Neuronal stem cell (in vitro differentiated cells): ENCODE results near the gene PIMREG.

Source experiments
- DNase-seq: peaks from one replicate; pipeline ENCODE4 v3.0.0-alpha.2; 2013; ENCODE audit warnings: low spot score
- H2AFZ ChIP-seq: one replicate; pipeline ENCODE4 v1.6.1; 2013; ENCODE audit warnings: mild to moderate bottlenecking, low read length, inconsistent platforms
- H2AK5ac ChIP-seq: 2 replicates; pipeline ENCODE4 v1.6.1; 2013; ENCODE audit warnings: low read depth, mild to moderate bottlenecking, inconsistent platforms, low read length, moderate library complexity, mixed read lengths
- H2BK120ac ChIP-seq: 2 replicates; pipeline ENCODE4 v1.6.1; 2013; ENCODE audit warnings: low read depth, mild to moderate bottlenecking, inconsistent platforms, low read length, moderate library complexity, mixed read lengths
- H2BK12ac ChIP-seq: one replicate; pipeline ENCODE4 v1.6.1; 2013; ENCODE audit warnings: low read length, inconsistent platforms
- H2BK15ac ChIP-seq: 2 replicates; pipeline ENCODE4 v1.6.1; 2013; ENCODE audit warnings: mild to moderate bottlenecking, low read length, inconsistent platforms, mixed read lengths
- H2BK5ac ChIP-seq: one replicate; pipeline ENCODE4 v1.6.1; 2013; ENCODE audit warnings: inconsistent platforms, mild to moderate bottlenecking, low read length, moderate library complexity
- H3K14ac ChIP-seq: one replicate; pipeline ENCODE4 v1.6.1; 2013; ENCODE audit warnings: low read length, inconsistent platforms
- H3K18ac ChIP-seq: 2 replicates; pipeline ENCODE4 v1.6.1; 2013; ENCODE audit warnings: low read length, inconsistent platforms
- H3K23ac ChIP-seq: 2 replicates; pipeline ENCODE4 v1.6.1; 2013; ENCODE audit warnings: low read depth, mild to moderate bottlenecking, mixed read lengths, low read length, inconsistent platforms; ENCODE audit not compliant: poor library complexity
- H3K27ac ChIP-seq: replicated peaks from 3 replicates; pipeline ENCODE4 v1.5.1; 2013; ENCODE audit warnings: low read length, inconsistent platforms
- H3K27me3 ChIP-seq, 3 experiments: 2 replicates each; pipeline ENCODE4 v1.6.1; 2013; ENCODE audit warnings: low read length in 3 of 3, mild to moderate bottlenecking in 2 of 3, inconsistent platforms in 1 of 3, low read depth in 1 of 3, mixed read lengths in 1 of 3, moderate library complexity in 1 of 3; ENCODE audit not compliant: control insufficient read depth in 3 of 3, insufficient read depth in 3 of 3
- H3K36me3 ChIP-seq, 2 donors: replicated peaks in 1 of 2; 2 replicates each; pipeline ENCODE4 v1.6.1; 2013; ENCODE audit warnings: low read length in 2 of 2; ENCODE audit not compliant: control insufficient read depth in 2 of 2, insufficient read depth in 2 of 2
- H3K4ac ChIP-seq: 2 replicates; pipeline ENCODE4 v1.6.1; 2013; ENCODE audit warnings: inconsistent platforms, mild to moderate bottlenecking, low read length, moderate library complexity
- H3K4me1 ChIP-seq, 2 donors: 1 replicate in 1 of 2; 2 replicates in 1 of 2; pipeline ENCODE4 v1.6.1; 2013; ENCODE audit warnings: low read length in 2 of 2, low read depth in 1 of 2; ENCODE audit not compliant: control insufficient read depth in 2 of 2, insufficient read depth in 1 of 2
- H3K4me2 ChIP-seq: one replicate; pipeline ENCODE4 v1.6.1; 2013; ENCODE audit warnings: mild to moderate bottlenecking, low read length, inconsistent platforms; ENCODE audit not compliant: insufficient read depth, poor library complexity, severe bottlenecking
- H3K4me3 ChIP-seq, 2 donors: 2 replicates each; pipeline ENCODE4 v1.5.1; 2013; ENCODE audit warnings: low read length in 2 of 2, mild to moderate bottlenecking in 2 of 2, inconsistent platforms in 1 of 2, moderate library complexity in 1 of 2
- H3K79me1 ChIP-seq: one replicate; pipeline ENCODE4 v1.6.1; 2013; ENCODE audit warnings: low read depth, mild to moderate bottlenecking, inconsistent platforms, low read length, moderate library complexity
- H3K9ac ChIP-seq: one replicate; pipeline ENCODE4 v1.6.1; 2013; ENCODE audit warnings: mild to moderate bottlenecking, low read depth, low read length, inconsistent platforms; ENCODE audit not compliant: poor library complexity
- H3K9me3 ChIP-seq, 2 donors: replicated peaks in 1 of 2; 2 replicates each; pipeline versions ENCODE3 to v1.6.1; 2013; ENCODE audit warnings: low read length in 2 of 2, mild to moderate bottlenecking in 2 of 2, inconsistent platforms in 1 of 2, low read depth in 1 of 2, mixed read lengths in 1 of 2, moderate library complexity in 1 of 2; ENCODE audit not compliant: control insufficient read depth in 2 of 2, insufficient read depth in 1 of 2
- H4K8ac ChIP-seq: one replicate; pipeline ENCODE4 v1.6.1; 2013; ENCODE audit warnings: low read depth, mild to moderate bottlenecking, inconsistent platforms, low read length, moderate library complexity
- H4K91ac ChIP-seq: one replicate; pipeline ENCODE4 v1.6.1; 2013; ENCODE audit warnings: low read length, low read depth, mild to moderate bottlenecking, inconsistent platforms; ENCODE audit not compliant: poor library complexity
- WGBS, 2 donors: extraction: QIAGEN DNeasy Blood & Tissue Kit; methylation state at CpG; one replicate each; pipeline ENCODE4 v1.1.7; 2013; ENCODE audit warnings: missing lambda C conversion rate in 2 of 2, mixed read lengths in 1 of 2; ENCODE audit not compliant: insufficient read length in 2 of 2, insufficient replicate concordance in 1 of 2; ENCODE audit errors: extremely low coverage in 2 of 2; 5-methylcytosine and 5-hydroxymethylcytosine counted together

The PIMREG gene

DNA sequence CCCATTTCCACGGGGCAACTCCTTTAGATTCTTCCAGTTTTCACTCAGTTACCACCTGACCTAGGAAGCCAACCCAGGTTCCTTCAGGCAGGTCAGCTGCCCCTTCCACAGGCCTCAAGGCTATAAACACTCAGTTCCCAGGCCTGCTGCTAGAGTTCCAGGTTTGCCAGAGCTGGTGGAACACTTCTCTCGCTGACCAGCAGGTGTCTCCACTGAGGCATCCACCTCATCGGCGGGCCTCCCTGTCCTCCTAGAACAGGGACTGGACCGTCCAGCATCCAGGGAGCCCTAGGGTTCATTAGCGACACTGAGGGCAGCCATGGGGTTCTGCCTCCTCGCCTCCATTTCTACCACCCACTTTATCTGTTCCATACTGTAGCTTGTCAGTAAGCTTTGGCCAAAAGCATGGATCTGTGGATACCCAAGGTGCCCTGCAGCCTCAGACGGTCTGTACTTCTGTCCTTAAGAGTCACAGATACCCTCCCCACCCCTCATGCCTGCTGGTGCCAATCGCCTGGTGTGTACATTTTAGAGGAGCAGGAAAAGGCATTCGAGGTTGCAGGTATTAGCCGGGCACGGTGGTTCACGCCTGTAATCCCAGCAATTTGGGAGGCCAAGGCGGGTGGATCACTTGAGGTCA lies 29.0 kb downstream of the PIMREG start:
- DNase-seq, result peak; percentile 75
- H3K14ac ChIP-seq, result no peak overlapping the region

DNA sequence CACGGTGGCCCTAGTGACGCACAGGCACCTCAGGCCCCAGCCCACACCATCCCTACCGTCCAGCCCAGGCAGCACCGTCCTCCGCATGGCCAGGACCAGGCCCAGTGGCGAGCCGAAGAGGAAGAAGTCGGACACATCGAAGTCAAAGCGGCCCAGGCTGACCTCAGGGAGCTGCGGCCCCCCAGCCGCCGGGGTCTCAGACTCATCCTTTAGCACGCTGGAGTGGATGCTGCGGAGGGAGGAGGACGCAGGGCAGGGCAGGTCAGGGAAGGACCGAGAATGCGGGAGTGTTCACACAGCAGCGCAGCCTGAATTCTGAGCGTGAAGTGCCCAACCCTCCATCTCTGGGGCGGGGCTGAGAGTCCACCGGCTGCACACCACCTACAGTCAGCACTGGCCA lies 30.1 kb downstream of the PIMREG start:
- peak overlapping the region; percentile 94 for H2AK5ac ChIP-seq
- H3K14ac ChIP-seq, result peak overlapping the region; percentile 84
- no peak for DNase-seq
- peak overlapping the region; percentile 45 for H4K8ac ChIP-seq
- no CpG with 5 or more reads among the region's 22 CpGs for WGBS, 2 donors
- peak overlapping the region; percentile 93 for H2BK120ac ChIP-seq
- H2BK5ac ChIP-seq, result peak overlapping the region; percentile 79
- H3K79me1 ChIP-seq, result no peaks in the 10 kb centered on the region
- peak overlapping the region; percentile 95 for H2BK15ac ChIP-seq
- H3K4me2 ChIP-seq, result no peak overlapping the region
- peaks cover 11 to 41% of the 10 kb centered on the region in 2 donors for H3K4me1 ChIP-seq
- H3K27ac ChIP-seq, result no peak overlapping the region
- no peak overlapping the region for H3K4ac ChIP-seq
- H3K9ac ChIP-seq, result peak overlapping the region; percentile 73
- H3K18ac ChIP-seq, result peak overlapping the region; percentile 66
- H3K9me3 ChIP-seq, result no peaks in the 10 kb centered on the region
- H2AFZ ChIP-seq, result no peak overlapping the region
- no peak overlapping the region for H3K4me3 ChIP-seq
- peak overlapping the region; percentile 97 for H2BK12ac ChIP-seq
- H3K27me3 ChIP-seq, result peaks cover 0 to 2% (median 0%) of the 10 kb centered on the region in 3 experiments
- peak overlapping the region; percentile 97 for H4K91ac ChIP-seq
- peak overlapping the region; percentile 66 for H3K23ac ChIP-seq
- H3K36me3 ChIP-seq, result no peaks in the 10 kb centered on the region

More for the DNA sequence above, 29.0 kb downstream of the PIMREG start:
- no peak overlapping the region for H3K4me2 ChIP-seq
- no CpG with 5 or more reads among the region's 14 CpGs for WGBS, 2 donors
- peak overlapping the region; percentile 100 for H2BK15ac ChIP-seq
- H2AFZ ChIP-seq, result peak overlapping the region; percentile 85
- H3K27me3 ChIP-seq, result no peaks in the 10 kb centered on the region
- no peaks in the 10 kb centered on the region for H3K9me3 ChIP-seq
- H4K91ac ChIP-seq, result no peak overlapping the region
- H3K4ac ChIP-seq, result no peak overlapping the region
- H3K9ac ChIP-seq, result no peak overlapping the region
- H3K23ac ChIP-seq, result peak overlapping the region; percentile 6
- H2BK5ac ChIP-seq, result peak overlapping the region; percentile 68
- H3K79me1 ChIP-seq, result no peaks in the 10 kb centered on the region
- H3K36me3 ChIP-seq, result no peaks in the 10 kb centered on the region
- H3K4me1 ChIP-seq, result peaks cover 11 to 36% of the 10 kb centered on the region in 2 donors
- H2BK12ac ChIP-seq, result no peak overlapping the region
- H3K18ac ChIP-seq, result peak overlapping the region; percentile 90
- H2AK5ac ChIP-seq, result peak overlapping the region; percentile 99
- peak overlapping the region; percentile 66 for H3K27ac ChIP-seq
- no peak overlapping the region for H4K8ac ChIP-seq
- no peak overlapping the region for H3K4me3 ChIP-seq
- H2BK120ac ChIP-seq, result peak overlapping the region; percentile 58

DNA sequence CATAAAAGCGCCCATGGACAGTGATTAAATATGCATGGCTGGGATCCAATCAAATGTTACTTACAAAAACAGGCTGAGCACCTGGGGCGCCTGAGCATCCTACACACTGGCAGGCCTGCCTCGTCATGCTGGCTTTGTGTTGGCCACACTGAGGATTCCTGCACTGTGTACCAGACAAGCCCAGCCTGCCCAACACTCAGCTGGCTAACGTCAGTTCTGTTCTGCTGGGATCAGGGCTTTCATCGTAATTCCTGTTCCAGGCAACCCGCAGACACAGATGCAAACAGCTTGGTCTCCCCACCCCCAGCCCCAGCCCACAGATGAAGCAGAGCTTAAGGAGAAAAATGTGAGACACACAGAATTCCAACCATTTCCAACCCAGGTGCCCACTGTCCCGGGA lies 30.7 kb downstream of the PIMREG start:
- no peak for DNase-seq
- H2BK12ac ChIP-seq, result no peak overlapping the region
- H3K79me1 ChIP-seq, result no peaks in the 10 kb centered on the region
- H3K4me1 ChIP-seq, result peaks cover 15 to 46% of the 10 kb centered on the region in 2 donors
- H2BK120ac ChIP-seq, result no peak overlapping the region
- no peaks in the 10 kb centered on the region for H3K9me3 ChIP-seq
- no peak overlapping the region for H4K8ac ChIP-seq
- peak overlapping the region; percentile 66 for H3K18ac ChIP-seq
- H3K4me2 ChIP-seq, result no peak overlapping the region
- H4K91ac ChIP-seq, result no peak overlapping the region
- no peak overlapping the region for H2BK5ac ChIP-seq
- WGBS, 2 donors, result no CpG with 5 or more reads among the region's 7 CpGs
- no peak overlapping the region for H3K4ac ChIP-seq
- H3K27ac ChIP-seq, result no peak overlapping the region
- no peaks in the 10 kb centered on the region for H3K36me3 ChIP-seq
- peak overlapping the region; percentile 94 for H2AK5ac ChIP-seq
- peak overlapping the region; percentile 38 for H2AFZ ChIP-seq
- H3K14ac ChIP-seq, result no peak overlapping the region
- no peak overlapping the region for H3K4me3 ChIP-seq
- no peak overlapping the region for H3K9ac ChIP-seq
- H3K27me3 ChIP-seq, result peaks cover 0 to 3% (median 0%) of the 10 kb centered on the region in 3 experiments
- H3K23ac ChIP-seq, result no peak overlapping the region
- peak overlapping the region; percentile 95 for H2BK15ac ChIP-seq

- Histone ChIP-seq H2BK120ac (no peak overlapping the region), H3K9me3 (no peaks in the 10 kb centered on the region), H3K36me3 (no peaks in the 10 kb centered on the region), H4K8ac (no peak overlapping the region), H3K4me2 (no peak overlapping the region), H2AK5ac (no peak overlapping the region), H3K9ac (no peak overlapping the region), H3K27me3 (peaks cover 0 to 3% (median 0%) of the 10 kb centered on the region in 3 experiments), H3K79me1 (no peaks in the 10 kb centered on the region), H3K23ac (no peak overlapping the region), H2AFZ (peak overlapping the region; percentile 38), H3K4ac (no peak overlapping the region), H4K91ac (no peak overlapping the region), H3K27ac (no peak overlapping the region), H3K4me3 (no peak overlapping the region), H2BK12ac (no peak overlapping the region), H2BK5ac (no peak overlapping the region), H2BK15ac (no peak overlapping the region), H3K14ac (no peak overlapping the region), H3K18ac (no peak overlapping the region), H3K4me1 (peaks cover 16 to 51% of the 10 kb centered on the region in 2 donors)
- WGBS, 2 donors, result no CpG with 5 or more reads among the region's 4 CpGs
- DNase-seq, result no peak
Measured at GRCh38 chr17:6475411-6475810, 31.2 kb downstream of the PIMREG start.
